ENCODE measurements around the gene BOC. TPM values are rescaled to one million over a fixed set of nuclear protein-coding genes. Genes with fewer than 3 reads are reported as not detected.

The BOC gene
- total and polyA plus RNA-seq, 2 donors from 2014 or later = 6.1 to 22.2 TPM

GRCh38 chr3:113179235-113179824, 32.0 kb upstream of the BOC start:
- intact Hi-C loops (cut with DNase I) = no loop called here
- DNase-seq = peak in 3 of 5 donors; percentile 33 to 58 (median 53)
- H3K9me3 ChIP-seq (ENCODE audit: control insufficient read depth in 2 of 3, insufficient read depth in 1 of 3, low read length in 3 of 3) = no peaks in the 10 kb centered on the region

GRCh38 chr3:113183748-113184661, 27.4 kb upstream of the BOC start:
- no peak overlapping the region for H3K27ac ChIP-seq (ENCODE audit: low read depth in 2 of 2, low read length in 2 of 2)
- H3K4me3 ChIP-seq (ENCODE audit: low read length in 3 of 3) = no peak overlapping the region

More at GRCh38 chr3:113179235-113179824, 32.0 kb upstream of the BOC start:
- TF ChIP-seq CTCF (IDR thresholded peaks at IDR 0.05; ENCODE audit: borderline replicate concordance, extremely low read depth, insufficient read depth) = no peak
- no peak overlapping the region for H3K27ac ChIP-seq (ENCODE audit: low read depth in 2 of 2, low read length in 2 of 2)
- H3K27me3 ChIP-seq (ENCODE audit: control insufficient read depth, insufficient read depth, low read length) = no peaks in the 10 kb centered on the region
- no peak for FAIRE-seq
- no peak overlapping the region for H3K4me3 ChIP-seq (ENCODE audit: low read length in 3 of 3)
- H3K4me1 ChIP-seq (ENCODE audit: control insufficient read depth in 2 of 3, insufficient read depth in 2 of 3, low read depth in 1 of 3, low read length in 3 of 3) = no peaks in the 10 kb centered on the region
- H3K9ac ChIP-seq (ENCODE audit: low read length in 3 of 3) = no peak overlapping the region
- H3K36me3 ChIP-seq (ENCODE audit: control insufficient read depth in 2 of 3, insufficient read depth in 3 of 3, low read length in 3 of 3) = no peaks in the 10 kb centered on the region

GRCh38 chr3:113185194-113185835, 26.0 kb upstream of the BOC start:
- no peak for DNase-seq
- Histone ChIP-seq H3K9ac (ENCODE audit: low read length in 3 of 3) (no peak overlapping the region), H3K4me3 (ENCODE audit: low read length in 3 of 3) (no peak overlapping the region), H3K36me3 (ENCODE audit: control insufficient read depth in 2 of 3, insufficient read depth in 3 of 3, low read length in 3 of 3) (no peaks in the 10 kb centered on the region), H3K9me3 (ENCODE audit: control insufficient read depth in 2 of 3, insufficient read depth in 1 of 3, low read length in 3 of 3) (peaks cover 0 to 4% (median 0%) of the 10 kb centered on the region in 3 donors), H3K27ac (ENCODE audit: low read depth in 2 of 2, low read length in 2 of 2) (no peak overlapping the region), H3K4me1 (ENCODE audit: control insufficient read depth in 2 of 3, insufficient read depth in 2 of 3, low read depth in 1 of 3, low read length in 3 of 3) (no peaks in the 10 kb centered on the region), H3K27me3 (ENCODE audit: control insufficient read depth, insufficient read depth, low read length) (no peaks in the 10 kb centered on the region)
- intact Hi-C loops (cut with DNase I) = no loop called here
- no peak for FAIRE-seq
- no peak for TF ChIP-seq CTCF (IDR thresholded peaks at IDR 0.05; ENCODE audit: borderline replicate concordance, extremely low read depth, insufficient read depth)

More at GRCh38 chr3:113183748-113184661, 27.4 kb upstream of the BOC start:
- H3K4me1 ChIP-seq (ENCODE audit: control insufficient read depth in 2 of 3, insufficient read depth in 2 of 3, low read depth in 1 of 3, low read length in 3 of 3) = no peaks in the 10 kb centered on the region
- FAIRE-seq (no peak), DNase-seq (no peak)
- no peak overlapping the region for H3K9ac ChIP-seq (ENCODE audit: low read length in 3 of 3)
- TF ChIP-seq CTCF (IDR thresholded peaks at IDR 0.05; ENCODE audit: borderline replicate concordance, extremely low read depth, insufficient read depth) = no peak
- no peaks in the 10 kb centered on the region for H3K27me3 ChIP-seq (ENCODE audit: control insufficient read depth, insufficient read depth, low read length)
- H3K36me3 ChIP-seq (ENCODE audit: control insufficient read depth in 2 of 3, insufficient read depth in 3 of 3, low read length in 3 of 3) = no peaks in the 10 kb centered on the region
- intact Hi-C loops (cut with DNase I) = no loop called here
- H3K9me3 ChIP-seq (ENCODE audit: control insufficient read depth in 2 of 3, insufficient read depth in 1 of 3, low read length in 3 of 3) = peaks cover 0 to 4% (median 0%) of the 10 kb centered on the region in 3 donors

All from kidney (tissue), 14 donors.